A172 (cell line): Measurements from ENCODE around the gene PIGO. TPM values are rescaled to one million over a fixed set of nuclear protein-coding genes. Genes with fewer than 3 reads are reported as not detected.

Source experiments
- DNase-seq: peaks from one replicate; pipeline ENCODE4 v3.0.0-alpha.2; 2015; ENCODE audit warnings: low spot score
- total RNA-seq: library from RNA; depleted of rRNA; stranded (reverse); fragments of >200 nt; shearing (Covaris generic); gene quantifications from 2 replicates; pipeline ENCODE4 v1.2.3, GENCODE V29; 2014

PIGO gene
- total RNA-seq, 1 experiment from 2014 or later, result 16.6 TPM

DNA sequence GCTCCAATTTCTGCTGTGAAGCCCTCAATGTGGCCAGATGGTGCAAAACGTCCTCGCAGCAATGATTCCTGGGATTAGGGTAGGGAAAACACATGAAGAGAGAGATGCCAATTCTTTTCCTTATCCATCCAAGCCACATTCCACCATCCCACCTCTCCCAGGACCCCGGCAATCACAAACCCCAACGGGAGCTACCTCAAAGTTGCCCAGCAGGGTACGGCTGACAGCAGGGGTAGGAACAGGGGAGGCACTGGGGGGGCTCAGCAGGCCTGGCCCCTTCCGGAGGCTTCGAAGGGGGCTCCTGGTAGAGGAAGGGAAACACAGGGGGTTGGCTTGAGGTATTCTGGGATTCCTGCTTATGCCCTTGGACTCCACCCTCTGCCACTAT is 9.9 kb upstream of the PIGO start:
- DNase-seq, result no peak

DNA sequence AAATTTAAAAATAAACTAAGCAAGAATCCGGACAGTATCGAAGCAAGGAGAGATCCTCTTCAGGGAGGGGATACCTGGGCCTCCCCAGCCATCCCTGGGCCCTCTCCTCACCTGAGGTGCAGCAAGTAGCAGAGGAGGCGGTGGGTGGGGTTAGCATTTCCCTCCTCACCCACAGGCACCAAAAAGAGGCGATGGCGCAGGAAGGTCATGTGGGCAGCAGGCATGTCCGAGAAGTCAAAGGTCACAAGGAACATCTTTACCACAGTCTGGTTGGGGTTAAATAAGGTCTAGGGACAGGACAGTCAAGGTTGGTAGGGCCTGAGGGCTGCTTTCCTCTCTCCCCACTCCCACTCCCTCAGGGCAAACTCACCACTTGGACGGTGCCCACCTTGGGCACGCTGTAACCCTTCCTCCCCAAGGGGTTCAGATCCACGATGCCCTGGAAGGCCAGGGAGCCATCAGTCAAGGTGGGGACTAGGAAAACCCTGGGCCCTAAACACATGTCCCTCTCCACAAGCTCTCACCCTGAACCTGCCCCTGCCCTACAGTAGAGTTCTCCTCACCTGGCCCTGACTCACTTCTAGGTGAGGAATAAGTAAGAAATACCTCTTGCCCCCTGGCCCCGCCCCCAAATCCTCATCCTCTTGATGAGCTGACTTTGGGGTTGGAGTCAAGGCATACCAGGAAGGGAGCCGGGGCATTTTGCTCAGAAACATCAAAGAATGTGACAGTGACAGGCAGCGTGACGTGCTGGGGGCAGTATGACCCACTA is 9.4 kb upstream of the PIGO start:
- DNase-seq, result no peak

DNA sequence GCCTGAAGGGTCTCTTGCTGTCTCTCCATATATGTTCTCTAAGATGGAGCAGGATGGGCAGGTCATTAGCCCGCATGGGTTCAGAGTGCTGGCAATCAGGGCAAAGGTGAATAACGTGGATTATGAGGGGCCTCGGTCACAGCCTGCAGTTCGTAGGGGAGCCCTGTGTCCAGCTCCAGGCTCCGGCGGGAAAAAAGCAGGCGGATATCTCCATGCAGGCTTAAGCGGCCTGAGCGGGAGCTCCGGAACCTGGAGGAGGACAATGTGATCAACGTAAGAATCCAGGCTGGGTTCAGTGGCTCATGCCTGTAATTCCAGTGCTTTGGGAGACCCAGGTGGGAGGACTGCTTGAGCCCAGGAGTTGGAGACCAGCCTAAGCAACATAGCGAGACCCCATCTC is 8.7 kb upstream of the PIGO start:
- no peak for DNase-seq

DNA sequence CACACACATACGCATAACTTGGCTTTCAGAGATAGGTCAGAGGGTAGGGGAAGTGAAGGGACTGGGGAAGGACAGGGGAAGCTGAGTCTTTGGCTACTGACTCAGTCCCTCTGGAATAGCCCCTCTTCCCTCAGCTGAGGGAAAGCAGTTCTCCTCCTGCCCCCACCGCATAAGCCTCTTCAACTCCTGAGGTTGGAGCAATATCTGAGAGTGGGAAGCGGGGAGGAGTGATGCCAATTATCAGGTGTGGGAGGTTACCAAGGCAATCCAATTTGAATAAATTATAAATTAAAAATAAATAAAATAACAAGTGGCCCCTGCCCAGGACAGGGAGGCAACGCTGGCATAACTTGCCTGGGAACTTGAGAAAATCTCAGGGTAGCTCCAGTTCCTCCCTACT is 8.2 kb upstream of the PIGO start:
- no peak for DNase-seq

DNA sequence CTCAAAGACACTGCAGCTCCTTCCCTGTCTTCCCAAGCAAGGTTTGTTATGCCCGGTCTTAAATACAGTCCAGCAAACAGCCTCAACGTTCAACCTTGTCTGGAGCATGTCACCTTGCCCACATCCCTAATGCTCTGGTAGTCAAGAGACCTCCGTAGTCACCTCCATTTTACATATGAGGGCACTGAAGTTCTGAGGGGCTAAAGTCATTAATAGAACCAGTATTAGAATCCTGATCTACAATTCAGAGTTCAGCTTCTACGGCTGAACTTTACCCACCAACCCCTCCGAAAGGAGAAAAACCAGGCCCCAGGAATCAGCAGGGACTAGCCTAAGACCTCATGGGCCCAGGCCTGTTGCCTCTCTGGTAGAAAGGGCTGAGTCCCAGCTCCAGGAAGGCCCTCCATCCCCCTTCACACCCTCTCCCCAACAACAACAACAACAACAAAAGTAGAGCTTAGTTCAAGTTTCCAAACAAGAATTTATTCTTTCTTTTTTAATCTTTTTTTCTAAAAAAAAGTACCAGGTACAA is 7.3 kb upstream of the PIGO start:
- no peak for DNase-seq

DNA sequence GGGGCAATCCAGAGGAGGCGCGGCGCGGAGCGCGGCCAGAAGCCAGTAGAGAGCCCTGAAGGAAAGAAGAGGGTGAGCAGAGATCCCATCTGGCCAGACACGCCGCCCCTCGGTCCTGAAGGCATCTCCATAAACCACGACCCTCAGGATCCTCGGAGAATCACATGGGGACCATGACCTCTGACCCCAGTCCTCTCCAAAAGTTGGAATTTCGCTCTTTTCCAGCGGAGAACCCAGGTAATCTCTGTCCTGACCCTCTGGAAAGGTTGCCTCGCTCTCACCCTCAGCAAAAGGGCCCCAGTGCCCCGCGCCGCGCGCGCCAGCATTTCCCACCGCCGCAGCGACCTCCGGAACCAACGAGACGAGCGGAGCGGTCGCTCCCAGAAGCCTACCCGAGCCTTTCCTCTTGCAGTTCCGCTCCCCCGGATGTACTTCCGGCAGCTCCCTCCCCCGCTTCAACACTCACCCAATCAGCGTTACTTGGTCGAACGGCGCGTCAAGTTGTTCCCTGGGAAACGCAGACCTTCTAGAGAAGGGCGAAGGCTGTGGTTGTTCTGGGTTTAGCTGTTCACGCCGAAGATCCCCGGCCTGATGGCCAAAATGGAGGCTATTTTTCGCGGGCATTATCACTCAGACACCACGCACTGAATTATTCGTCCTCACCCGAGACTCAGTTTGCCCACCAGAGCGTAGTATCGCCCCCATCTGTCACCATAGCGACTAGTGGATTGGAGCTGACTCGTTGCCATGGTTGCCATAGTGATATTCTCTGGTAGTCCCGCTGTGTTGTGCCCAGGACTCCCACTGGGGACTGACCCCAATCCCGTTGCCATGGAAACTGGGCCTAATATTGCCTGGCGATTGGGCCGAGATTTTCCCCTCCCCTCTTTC is 6.6 kb upstream of the PIGO start, which contains the start of gene STOML2:
Gene STOML2, minus strand, starts transcription at position 363 of the 891 bp plus-strand sequence. Its CDS starts 37 bp downstream, at position 326.
- peak; percentile 92 for DNase-seq

DNA sequence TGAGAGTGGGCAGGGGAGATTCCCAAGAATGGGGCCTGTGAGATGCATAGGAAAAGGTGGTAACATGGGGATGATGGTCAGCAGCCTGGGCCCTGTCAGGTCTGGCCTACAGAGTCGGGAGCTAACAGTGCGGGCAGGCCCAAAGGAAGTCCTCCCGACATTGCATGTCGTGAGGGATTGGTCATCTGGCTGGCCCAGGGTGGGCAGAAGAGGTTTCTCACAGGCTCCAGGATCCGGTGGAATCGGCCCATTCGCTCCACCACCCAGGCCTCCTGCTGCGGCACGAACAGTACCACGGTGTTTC is 6.0 kb upstream of the PIGO start:
- no peak for DNase-seq

DNA sequence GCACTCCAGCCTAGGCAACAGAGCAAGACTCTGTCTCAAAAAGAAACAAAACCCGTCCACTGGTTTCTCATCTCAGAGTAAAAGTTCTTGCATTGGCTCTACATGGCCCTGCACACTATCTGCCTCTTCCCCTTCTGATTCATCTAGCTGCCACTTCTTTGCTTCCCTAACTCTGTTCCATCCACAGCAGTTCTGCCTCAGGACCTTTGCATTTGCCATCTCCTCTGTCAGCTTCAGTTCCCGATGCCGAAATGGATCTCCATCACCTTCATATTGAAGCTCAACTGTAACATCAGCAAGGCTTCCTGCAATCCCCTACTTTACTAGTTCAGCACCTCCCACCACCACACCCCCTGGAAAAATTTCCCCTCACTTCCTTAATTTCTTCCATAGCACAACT is 1.2 kb upstream of the PIGO start:
- DNase-seq, result no peak

DNA sequence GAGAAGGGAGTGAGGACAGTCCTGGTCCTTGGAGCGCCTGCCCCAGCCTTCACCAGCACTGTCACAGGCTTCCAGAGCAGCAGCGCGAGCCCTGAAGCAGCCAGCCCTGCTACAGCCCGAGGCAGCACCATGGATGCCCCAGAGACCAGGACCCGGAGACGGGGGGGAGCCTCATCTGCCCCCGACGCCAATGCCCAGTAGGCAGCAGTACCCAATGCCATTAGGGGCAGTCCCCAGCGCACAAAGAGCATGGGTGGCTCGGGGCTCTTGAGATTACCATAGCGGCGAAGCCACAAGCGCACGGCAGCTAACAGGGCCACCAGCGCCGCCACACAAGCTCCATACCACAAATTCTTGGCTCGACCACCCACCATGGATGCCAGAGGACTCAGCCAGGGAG is 4.9 kb downstream of the PIGO start:
- DNase-seq, result no peak

DNA sequence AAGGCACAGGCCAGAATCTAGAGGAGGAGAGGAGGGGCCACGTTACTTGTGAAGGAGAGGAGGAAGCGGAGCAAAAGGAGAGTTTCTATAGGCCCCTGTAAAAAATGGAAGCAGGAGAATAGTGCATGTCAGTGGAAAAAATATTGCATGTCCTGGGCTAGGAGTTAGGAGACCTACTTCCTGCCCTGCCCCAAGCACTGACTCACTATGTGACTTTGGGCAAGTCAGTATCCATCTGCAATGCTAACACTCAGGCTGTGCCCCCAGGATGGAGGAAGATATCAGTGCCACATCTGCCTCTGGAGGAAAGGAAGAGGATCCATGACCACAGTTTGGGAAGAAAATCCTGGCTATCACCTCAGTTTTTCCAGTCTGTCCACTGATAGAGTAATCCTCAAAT is 7.0 kb downstream of the PIGO start:
- no peak for DNase-seq

DNA sequence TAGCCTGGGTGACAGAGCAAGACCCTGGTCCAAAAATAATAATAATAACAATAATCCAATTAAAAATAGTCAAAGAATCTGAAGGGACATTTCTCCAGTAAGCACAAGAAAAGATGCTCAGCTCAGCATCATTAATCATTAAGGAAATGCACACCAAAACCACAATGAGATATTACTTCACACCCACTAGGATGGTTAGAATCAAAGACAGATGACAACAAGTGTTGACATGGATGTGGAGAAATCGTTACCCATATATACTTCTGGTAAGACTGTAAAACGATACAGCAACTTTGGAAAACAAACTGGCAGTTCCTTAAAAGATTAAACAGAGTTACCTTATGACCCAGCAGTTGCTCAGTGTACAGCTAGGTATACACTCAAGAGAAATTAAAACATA is 11.3 kb downstream of the PIGO start:
- DNase-seq, result no peak

DNA sequence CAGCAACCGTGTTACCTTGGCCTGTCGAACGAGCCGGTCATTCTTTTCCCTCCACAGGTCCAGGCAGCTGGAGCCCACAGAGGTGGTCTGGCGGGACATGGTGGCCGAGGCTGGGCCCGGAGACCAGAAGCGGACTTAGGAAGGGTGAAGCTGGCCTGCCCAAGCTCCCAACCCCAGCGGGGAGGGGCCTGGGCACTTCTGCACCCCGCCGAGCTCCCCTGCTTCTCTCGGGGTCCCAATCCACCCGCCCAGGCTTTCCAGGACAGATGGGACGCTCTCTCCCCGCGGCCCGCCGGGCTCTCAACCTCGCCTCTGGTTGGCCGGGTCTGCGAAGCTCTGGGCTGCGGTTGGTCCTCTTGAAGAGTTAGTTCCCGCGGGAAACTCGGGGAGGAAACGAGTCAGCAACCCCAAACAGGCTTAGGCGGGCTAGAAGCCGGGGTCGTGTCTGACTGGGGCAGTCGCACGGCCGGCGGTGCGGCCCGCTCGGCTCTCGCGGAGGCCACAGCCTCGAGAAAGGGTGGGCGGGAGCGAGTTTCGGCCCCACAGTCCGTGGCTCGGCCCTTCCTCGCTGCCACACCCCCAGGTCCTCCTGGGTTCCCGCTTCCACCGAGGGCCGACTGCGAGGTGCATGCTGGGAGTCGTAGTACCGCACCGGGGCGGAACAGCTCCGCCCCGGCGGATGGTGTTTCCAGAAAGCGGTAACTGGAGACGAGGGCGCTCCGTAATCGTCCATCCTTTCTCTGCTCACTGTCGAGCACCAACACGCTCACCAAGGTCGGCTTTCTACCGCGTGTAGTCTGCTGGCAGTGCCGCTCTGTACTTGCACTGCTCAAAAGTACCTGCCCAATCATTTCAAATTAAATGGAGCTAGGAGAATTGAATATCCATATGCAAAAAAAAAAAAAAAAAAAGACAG is 16.7 kb downstream of the PIGO start, which contains the start of gene FANCG:
Gene FANCG, minus strand, starts transcription at position 517 of the 916 bp plus-strand sequence. Its CDS starts 418 bp downstream, at position 99.
- peak; percentile 83 for DNase-seq

DNA sequence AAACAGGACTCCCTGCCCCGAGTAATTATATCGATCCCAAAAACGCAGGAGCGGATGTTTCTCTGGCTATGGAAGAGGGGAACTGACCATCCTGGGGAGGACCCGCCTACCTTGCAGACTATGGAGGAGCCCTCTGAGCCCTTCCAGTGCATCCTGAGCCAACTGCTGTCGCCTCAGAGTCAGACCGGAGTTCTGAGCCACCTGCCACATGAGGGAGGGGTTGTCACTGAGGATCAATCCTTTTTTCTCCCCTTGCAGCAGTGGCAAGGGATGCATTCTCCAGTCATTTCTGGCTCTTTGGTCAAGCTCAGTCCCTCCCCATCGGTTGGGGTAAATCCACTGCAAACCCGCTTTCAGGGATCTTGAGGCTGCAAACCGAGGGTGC is 17.4 kb downstream of the PIGO start:
- no peak for DNase-seq

DNA sequence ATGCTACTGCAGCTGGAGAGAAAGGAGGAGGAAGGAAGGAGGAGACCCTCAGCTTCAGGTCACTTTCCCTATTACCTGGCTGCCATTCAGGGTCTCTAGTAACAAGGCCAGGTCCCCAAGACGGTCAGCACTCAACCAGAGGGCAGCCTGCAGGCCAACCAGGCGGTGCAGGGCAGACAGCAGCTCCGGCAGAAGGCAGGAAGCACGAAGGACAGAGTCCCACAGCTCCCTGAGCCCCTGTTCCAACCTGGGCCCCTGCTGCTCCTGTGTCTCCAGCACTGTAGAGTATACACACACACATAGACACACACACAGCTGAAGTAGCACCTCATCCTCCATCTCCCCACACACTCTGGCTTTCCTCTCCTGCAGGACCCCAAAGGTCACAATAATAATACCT is 18.3 kb downstream of the PIGO start:
- DNase-seq, result no peak

DNA sequence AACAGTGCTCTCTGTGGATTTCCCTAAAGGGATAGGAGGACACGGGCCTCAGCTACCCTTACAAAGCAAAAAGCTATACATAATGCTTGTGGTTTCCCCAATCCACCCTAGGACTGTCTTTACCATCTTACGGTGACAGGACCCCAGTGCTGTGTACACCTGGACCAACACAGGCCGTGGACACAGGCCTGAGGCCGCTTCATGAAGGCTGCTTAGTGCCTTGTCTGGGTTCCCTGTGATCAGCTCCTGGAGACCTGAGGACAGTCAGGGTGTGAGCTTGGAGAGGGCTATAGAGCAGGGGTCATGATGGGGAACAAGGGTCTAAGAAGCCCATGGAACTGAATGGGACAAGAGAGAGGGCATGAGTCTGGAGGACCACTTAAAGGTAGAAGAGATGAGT is 19.5 kb downstream of the PIGO start:
- DNase-seq, result no peak

DNA sequence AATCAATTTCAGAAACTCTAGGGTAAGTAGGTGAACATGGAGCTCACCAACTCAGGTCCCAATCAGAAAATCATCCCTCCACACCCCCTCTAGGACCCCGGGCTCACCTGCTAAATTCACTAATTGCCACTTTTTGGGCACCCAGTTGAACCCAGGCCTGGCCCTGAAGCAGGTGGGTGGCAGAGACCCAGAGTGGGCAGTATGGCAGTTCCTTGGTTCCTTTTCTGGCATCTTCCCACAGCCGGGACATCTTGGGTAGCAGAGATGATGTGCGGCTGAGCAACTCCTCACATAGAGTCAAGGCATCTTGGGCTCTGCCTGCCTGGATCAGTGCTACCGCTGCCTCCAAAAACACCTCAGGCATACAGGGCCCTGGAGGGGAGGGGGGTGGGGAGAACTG is 21.0 kb downstream of the PIGO start:
- no peak for DNase-seq

DNA sequence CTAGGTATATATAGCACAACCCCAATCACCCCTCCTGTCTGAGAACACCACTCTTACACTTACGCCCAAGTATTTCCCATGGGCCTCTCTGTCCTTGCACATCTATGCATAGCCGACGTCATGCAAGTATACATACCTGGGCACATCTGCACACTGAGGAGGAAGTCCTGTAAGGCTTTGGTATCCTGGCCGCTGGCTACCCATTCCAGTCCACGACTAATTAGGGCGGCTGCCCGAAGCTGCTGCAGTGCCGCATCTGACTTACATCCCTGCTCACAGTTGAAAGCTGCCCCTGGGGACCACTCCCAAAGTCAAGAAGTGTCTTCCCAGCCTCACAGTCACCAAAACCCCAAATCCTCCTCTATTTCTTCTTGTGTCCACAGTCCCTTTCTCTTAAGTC is 21.6 kb downstream of the PIGO start:
- DNase-seq, result no peak

DNA sequence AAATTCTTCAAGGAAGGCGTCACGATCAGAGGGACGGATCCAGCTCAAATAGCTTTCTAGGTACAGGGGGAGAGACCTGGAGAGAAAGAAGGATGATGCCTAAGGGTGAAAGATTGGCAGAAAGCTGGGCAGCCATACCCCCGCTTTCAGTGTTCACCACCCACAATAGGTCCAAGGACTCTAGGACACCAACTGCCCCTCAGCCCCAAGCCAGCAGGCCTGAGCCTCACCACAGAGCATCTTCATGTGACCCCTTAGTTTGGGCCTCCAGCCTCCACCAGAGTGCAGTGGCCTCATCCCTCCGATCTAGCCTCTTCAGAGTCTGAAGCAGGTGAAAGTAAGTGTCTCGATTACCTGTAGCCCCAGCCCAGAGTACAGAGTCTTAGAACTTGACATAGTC is 22.2 kb downstream of the PIGO start:
- DNase-seq, result no peak

DNA sequence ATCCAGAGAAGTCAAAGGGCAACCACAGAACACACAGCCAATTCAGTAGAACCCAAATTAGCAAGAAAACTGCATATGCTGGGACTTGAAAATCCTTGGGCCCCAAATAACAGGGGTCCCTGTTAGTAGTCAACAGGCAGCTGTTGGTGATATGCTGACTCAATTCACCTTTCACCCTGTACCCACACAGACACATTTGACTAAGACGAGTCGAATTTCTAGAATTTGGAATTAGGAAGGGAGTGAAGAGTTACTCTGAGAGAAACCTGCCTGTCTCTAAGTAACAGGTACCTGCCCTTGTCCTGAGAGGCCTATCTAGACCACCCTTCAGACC is 23.1 kb downstream of the PIGO start:
- DNase-seq, result no peak

DNA sequence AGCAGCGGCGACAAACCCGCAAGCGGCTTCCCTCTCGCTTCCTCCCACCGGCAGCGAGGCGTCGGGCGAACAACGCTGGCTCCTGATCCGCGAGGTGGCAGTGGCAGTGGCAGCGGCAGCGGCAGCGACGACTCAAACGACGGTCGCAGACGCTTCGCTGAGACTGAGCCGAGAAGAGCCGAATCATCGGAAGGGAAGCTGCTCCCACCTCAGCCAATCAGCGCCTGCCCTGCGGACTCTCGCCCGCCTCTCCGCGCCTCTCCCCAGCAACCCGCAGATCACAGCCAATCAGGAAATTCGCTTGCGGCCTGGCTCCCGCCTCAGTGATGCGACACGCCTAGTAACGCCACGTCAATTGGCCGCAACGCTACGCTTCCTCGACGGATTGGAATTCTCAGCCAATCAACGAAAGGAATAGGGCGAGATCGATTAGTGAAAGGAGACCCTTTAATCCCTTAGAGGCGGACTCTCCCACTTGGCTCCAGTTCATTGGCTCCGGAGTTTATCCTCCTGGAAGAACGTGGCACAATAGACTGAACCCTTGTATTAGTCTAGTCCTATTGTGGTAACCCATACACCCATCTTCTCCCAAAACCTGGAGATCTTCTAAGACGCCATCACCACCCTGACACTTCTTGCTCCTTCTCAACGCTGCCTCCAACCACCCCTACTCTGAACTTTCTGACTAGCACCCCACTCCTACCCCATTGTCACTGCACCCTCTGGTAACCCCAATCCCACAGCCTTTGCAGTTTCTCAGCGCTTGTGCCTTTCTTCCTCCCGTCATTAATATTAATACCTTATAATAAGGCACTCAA is 23.7 kb downstream of the PIGO start, which contains the start of gene VCP:
Gene VCP, minus strand, starts transcription at position 165 of the 818 bp plus-strand sequence. CDS start 272 bp downstream, outside the sequence.
- DNase-seq, result peak; percentile 97
